GM12865 (cell line): ENCODE data around the gene ITPRID2.
A peak's percentile ranks its signal among the peaks of the same experiment; 100 is the strongest.
"Not testable (repeated sequence)": the region's sequence is repeated elsewhere in the genome, so short reads cannot be mapped to it uniquely, and the experiment has no call there.

ENCODE experiments used
- DNase-seq: peaks from one replicate; pipeline ENCODE4 v3.0.0; 2010; ENCODE audit warnings: low read depth
- H3K4me3 ChIP-seq: 2 replicates; pipeline ENCODE4 v1.5.1; 2011; ENCODE audit warnings: mild to moderate bottlenecking, low read depth, low read length, control low read depth
- TF ChIP-seq, protein P1 (sequence below): IDR thresholded peaks from 2 replicates; pipeline ENCODE4 v1.5.1; 2011; ENCODE audit warnings: low read length, control low read depth, low read depth, inconsistent platforms; ENCODE audit not compliant: insufficient read depth; ENCODE audit errors: missing control alignments

Gene ITPRID2

GRCh38 chr2:181955010-181955409 is 63.5 kb downstream of the ITPRID2 start:
- TF ChIP-seq, protein P1, sequence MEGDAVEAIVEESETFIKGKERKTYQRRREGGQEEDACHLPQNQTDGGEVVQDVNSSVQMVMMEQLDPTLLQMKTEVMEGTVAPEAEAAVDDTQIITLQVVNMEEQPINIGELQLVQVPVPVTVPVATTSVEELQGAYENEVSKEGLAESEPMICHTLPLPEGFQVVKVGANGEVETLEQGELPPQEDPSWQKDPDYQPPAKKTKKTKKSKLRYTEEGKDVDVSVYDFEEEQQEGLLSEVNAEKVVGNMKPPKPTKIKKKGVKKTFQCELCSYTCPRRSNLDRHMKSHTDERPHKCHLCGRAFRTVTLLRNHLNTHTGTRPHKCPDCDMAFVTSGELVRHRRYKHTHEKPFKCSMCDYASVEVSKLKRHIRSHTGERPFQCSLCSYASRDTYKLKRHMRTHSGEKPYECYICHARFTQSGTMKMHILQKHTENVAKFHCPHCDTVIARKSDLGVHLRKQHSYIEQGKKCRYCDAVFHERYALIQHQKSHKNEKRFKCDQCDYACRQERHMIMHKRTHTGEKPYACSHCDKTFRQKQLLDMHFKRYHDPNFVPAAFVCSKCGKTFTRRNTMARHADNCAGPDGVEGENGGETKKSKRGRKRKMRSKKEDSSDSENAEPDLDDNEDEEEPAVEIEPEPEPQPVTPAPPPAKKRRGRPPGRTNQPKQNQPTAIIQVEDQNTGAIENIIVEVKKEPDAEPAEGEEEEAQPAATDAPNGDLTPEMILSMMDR = no peak
- no peak for DNase-seq
- H3K4me3 ChIP-seq = no peak overlapping the region

GRCh38 chr2:181955866-181956265 is 64.3 kb downstream of the ITPRID2 start:
- DNase-seq, H3K4me3 ChIP-seq: not testable (repeated sequence)

DNA sequence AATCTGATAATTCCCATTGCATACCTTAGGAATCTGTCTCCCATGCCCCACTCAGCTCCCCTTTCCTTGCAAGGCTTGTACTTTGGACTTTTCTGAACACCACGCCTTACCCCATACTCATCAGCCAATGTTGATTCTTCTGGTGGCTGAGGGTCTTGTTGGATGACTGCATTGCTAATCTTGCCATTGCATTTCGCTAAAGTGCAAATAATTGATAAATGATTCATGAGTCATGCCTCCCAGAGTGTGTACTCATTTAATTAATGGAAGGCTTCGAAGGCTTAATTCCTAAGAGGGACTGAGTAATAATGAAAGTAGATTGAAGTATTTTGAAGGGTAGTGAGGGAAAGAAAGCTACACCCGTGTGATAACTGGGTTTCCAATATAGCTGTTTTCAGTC is 66.1 kb downstream of the ITPRID2 start:
- H3K4me3 ChIP-seq = no peak overlapping the region

DNA sequence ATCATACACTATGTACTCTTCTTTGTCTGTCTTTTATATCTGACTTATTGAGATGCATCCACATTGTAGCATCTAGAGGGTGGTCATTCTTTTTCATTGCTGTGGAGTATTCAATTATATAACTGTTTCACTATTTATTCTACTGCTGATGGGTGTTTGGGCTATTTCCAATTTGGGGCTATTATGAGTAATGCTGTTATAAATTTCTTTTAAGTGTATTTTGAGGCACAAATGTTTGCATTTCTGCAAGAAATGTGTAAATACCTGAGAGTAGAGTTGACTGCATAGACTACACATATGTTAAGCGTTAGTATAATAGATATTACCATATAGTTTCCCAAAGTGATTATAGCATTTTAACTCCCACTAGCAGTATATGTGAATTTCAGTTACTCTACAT is 67.2 kb downstream of the ITPRID2 start:
- no peak for DNase-seq
- TF ChIP-seq, protein P1 = no peak
- H3K4me3 ChIP-seq = no peak overlapping the region

More for the DNA sequence above, 66.1 kb downstream of the ITPRID2 start:
- no peak for DNase-seq
- TF ChIP-seq, protein P1 = no peak

DNA sequence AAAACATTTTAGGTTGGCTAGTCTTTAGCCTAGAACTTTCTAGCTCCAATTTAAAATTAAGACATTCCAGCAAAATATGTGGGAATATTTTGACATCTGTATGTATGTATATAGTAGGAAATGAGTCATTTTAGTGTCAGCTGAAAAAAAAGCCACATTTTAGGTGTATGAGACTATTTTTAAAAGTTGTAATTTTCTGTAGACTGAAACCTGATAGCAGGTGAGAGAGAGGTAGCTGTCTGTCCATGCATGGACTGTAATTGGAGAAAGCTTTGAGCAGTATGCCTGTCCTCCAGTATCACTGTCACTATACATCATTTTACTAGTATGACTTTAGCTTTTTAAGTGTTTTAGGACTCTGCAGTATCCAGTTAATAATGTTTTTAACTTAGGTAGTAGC is 68.0 kb downstream of the ITPRID2 start:
- no peak overlapping the region for H3K4me3 ChIP-seq
- no peak for DNase-seq
- TF ChIP-seq, protein P1 = no peak

GRCh38 chr2:181961167-181961566 is 69.6 kb downstream of the ITPRID2 start:
- TF ChIP-seq, protein P1 = peak; percentile 15
- DNase-seq = peak; percentile 20
- H3K4me3 ChIP-seq = not testable (repeated sequence)

GRCh38 chr2:181962142-181962541 is 70.6 kb downstream of the ITPRID2 start:
- H3K4me3 ChIP-seq = no peak overlapping the region
- TF ChIP-seq, protein P1 = no peak
- no peak for DNase-seq

DNA sequence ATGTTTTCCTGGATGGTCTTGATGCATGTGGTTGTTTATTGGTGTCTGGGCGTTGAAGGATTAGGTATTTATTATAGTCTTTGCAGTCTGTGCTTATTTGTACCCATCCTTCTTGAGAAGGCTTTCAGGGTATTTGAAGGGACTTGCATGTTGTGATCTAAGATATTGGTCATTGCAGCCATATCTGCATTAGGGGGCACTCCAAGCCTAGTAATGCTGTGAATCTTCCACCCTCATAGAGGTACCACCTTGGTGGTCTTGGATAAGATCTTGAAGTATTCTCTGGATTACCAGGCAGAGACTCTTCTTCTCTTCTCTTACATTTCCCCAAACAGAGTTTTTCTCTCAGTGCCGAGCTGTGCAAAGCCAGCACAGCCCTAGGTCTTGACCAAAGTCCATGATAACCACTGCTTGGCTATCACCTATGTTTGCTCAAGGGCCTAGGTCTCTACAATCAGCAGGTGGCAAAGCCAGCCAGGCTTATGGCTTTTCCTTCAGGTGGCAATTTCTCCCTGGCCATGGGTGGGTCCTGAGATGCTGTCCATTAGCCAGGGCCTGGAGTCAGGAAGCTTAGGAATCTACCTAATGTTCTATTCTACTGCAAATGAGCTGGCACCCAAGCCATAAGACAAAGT is 78.7 kb downstream of the ITPRID2 start:
- H3K4me3 ChIP-seq = no peak overlapping the region
- TF ChIP-seq, protein P1 = peak; percentile 9
- no peak for DNase-seq
